Measurements from ENCODE around the gene IMMP2L. TPM values are rescaled to one million over a fixed set of nuclear protein-coding genes. Genes with fewer than 3 reads are reported as not detected.

Gene IMMP2L
- total RNA-seq, 1 experiment from 2014 or later = 8.8 TPM

- H3K4me1 ChIP-seq (ENCODE audit: control insufficient read depth, insufficient read depth, low read length) = no peaks in the 10 kb centered on the region
- no peaks in the 10 kb centered on the region for H3K27me3 ChIP-seq (ENCODE audit: control insufficient read depth, insufficient read depth, low read length)
- DNase-seq (ENCODE audit: low read depth, low spot score) (no peak), ATAC-seq (no peak)
- in situ Hi-C loops (cut with HindIII; ENCODE audit: low pct_unique_long_range_greater_than_20kb, low sequenced_read_pairs) (no loop called here), intact Hi-C loops (cut with micrococcal nuclease; ENCODE audit: unreplicated experiment) (no loop called here)
- H3K36me3 ChIP-seq (ENCODE audit: control insufficient read depth, insufficient read depth, low read length) = no peaks in the 10 kb centered on the region
- TF ChIP-seq SIN3A (IDR thresholded peaks at IDR 0.05; ENCODE audit: borderline replicate concordance, insufficient read depth, low read depth, low read length) = no peak
- POLR2A ChIA-PET = no interaction called here
- H3K27ac ChIP-seq (ENCODE audit: low read length) = no peak overlapping the region
- H3K9me3 ChIP-seq (ENCODE audit: control insufficient read depth, insufficient read depth, low read depth, low read length) = no peaks in the 10 kb centered on the region
- BruUV-seq (replicated peaks) = no TSS peak
- H3K4me3 ChIP-seq (ENCODE audit: low read depth in 2 of 2, low read length in 2 of 2) = no peak overlapping the region
- CTCF ChIA-PET = no interaction called here
Measured at GRCh38 chr7:111510584-111511378, 51.5 kb downstream of the IMMP2L start.

- no TSS peak for BruUV-seq (replicated peaks)
- ChIA-PET CTCF (no interaction called here), POLR2A (interaction anchor here (0.6 kb wide), 1 partner anchor 121 kb away, joined by 3 read pairs; no protein-coding TSS in a partner anchor)
- no peak overlapping the region for H3K4me3 ChIP-seq (ENCODE audit: low read depth in 2 of 2, low read length in 2 of 2)
- intact Hi-C loops (cut with micrococcal nuclease; ENCODE audit: unreplicated experiment) = no loop called here
- H3K4me1 ChIP-seq (ENCODE audit: control insufficient read depth, insufficient read depth, low read length) = no peaks in the 10 kb centered on the region
- TF ChIP-seq CTCF (IDR thresholded peaks at IDR 0.05) (no peak), SIN3A (IDR thresholded peaks at IDR 0.05; ENCODE audit: borderline replicate concordance, insufficient read depth, low read depth, low read length) (no peak), POLR2AphosphoS5 (IDR thresholded peaks at IDR 0.05; ENCODE audit: low read depth, low read length) (no peak), REST (IDR thresholded peaks at IDR 0.05; ENCODE audit: insufficient read depth in 1 of 2, low read depth in 2 of 2, low read length in 1 of 2) (no peak), TCF7L2 (IDR thresholded peaks at IDR 0.05; ENCODE audit: low read depth, low read length) (no peak)
- H3K9me3 ChIP-seq (ENCODE audit: control insufficient read depth, insufficient read depth, low read depth, low read length) = no peaks in the 10 kb centered on the region
- ATAC-seq (no peak), DNase-seq (ENCODE audit: low read depth, low spot score) (no peak)
- no peaks in the 10 kb centered on the region for H3K27me3 ChIP-seq (ENCODE audit: control insufficient read depth, insufficient read depth, low read length)
- no peaks in the 10 kb centered on the region for H3K36me3 ChIP-seq (ENCODE audit: control insufficient read depth, insufficient read depth, low read length)
- H3K27ac ChIP-seq (ENCODE audit: low read length) = no peak overlapping the region
- in situ Hi-C loops (cut with HindIII; ENCODE audit: low pct_unique_long_range_greater_than_20kb, low sequenced_read_pairs) = no loop called here
Measured at GRCh38 chr7:111510062-111510461, 52.2 kb downstream of the IMMP2L start.

GRCh38 chr7:111509288-111509687 lies 53.0 kb downstream of the IMMP2L start:
- H3K27ac ChIP-seq (ENCODE audit: low read length) = no peak overlapping the region
- intact Hi-C loops (cut with micrococcal nuclease; ENCODE audit: unreplicated experiment) = no loop called here
- H3K4me3 ChIP-seq (ENCODE audit: low read depth in 2 of 2, low read length in 2 of 2) = no peak overlapping the region
- no peak for TF ChIP-seq POLR2AphosphoS5 (IDR thresholded peaks at IDR 0.05; ENCODE audit: low read depth, low read length)
- no peak for TF ChIP-seq CTCF (IDR thresholded peaks at IDR 0.05)
- TF ChIP-seq TCF7L2 (IDR thresholded peaks at IDR 0.05; ENCODE audit: low read depth, low read length) = no peak
- TF ChIP-seq REST (IDR thresholded peaks at IDR 0.05; ENCODE audit: insufficient read depth in 1 of 2, low read depth in 2 of 2, low read length in 1 of 2) = no peak
- no peak for TF ChIP-seq SIN3A (IDR thresholded peaks at IDR 0.05; ENCODE audit: borderline replicate concordance, insufficient read depth, low read depth, low read length)
- no TSS peak for BruUV-seq (replicated peaks)
- CTCF ChIA-PET = interaction anchor here (0.6 kb wide), 1 partner anchor 232 kb away, joined by 3 read pairs; no protein-coding TSS in a partner anchor
- no peaks in the 10 kb centered on the region for H3K4me1 ChIP-seq (ENCODE audit: control insufficient read depth, insufficient read depth, low read length)
- POLR2A ChIA-PET = no interaction called here
- no peaks in the 10 kb centered on the region for H3K9me3 ChIP-seq (ENCODE audit: control insufficient read depth, insufficient read depth, low read depth, low read length)
- DNase-seq (ENCODE audit: low read depth, low spot score) = no peak
- in situ Hi-C loops (cut with HindIII; ENCODE audit: low pct_unique_long_range_greater_than_20kb, low sequenced_read_pairs) = no loop called here
- no peaks in the 10 kb centered on the region for H3K36me3 ChIP-seq (ENCODE audit: control insufficient read depth, insufficient read depth, low read length)
- ATAC-seq = no peak
- no peaks in the 10 kb centered on the region for H3K27me3 ChIP-seq (ENCODE audit: control insufficient read depth, insufficient read depth, low read length)
